ENCODE results near the gene TRIML1. TPM values are rescaled to one million over a fixed set of nuclear protein-coding genes. Genes with fewer than 3 reads are reported as not detected.

TRIML1 gene
- total and polyA plus RNA-seq, 9 of the 15 experiments (the other 6 are each of a cell fraction or from before 2014, with no cell fraction given) = 0.10 TPM; not detected in 8

DNA sequence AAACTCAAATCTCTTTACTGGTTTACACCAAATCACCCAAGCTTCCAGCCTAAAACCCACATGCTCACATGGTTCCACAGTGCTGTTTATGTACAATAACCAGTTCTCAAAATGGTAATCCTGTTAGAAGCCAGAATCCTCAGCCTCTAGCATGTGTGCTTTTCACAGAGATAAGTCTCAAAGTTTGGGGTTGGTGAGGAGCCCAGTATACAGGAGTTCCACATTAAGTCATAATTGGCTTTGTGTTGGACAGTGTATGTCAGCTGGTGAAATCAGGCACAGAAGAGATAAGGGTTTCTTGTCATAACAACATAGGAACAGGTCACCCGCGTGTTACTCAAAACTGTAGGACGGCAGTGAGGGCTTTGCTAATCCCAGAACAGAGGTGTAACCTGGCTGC is at the start of gene TRIML1 (continued):
- TF ChIP-seq CEBPB (tag; IDR thresholded peaks at IDR 0.05) (no peak), BCOR (IDR thresholded peaks at IDR 0.05) (no peak), SNRNP70 (optimal IDR thresholded peaks at IDR 0.05; ENCODE audit: low read depth, low read length) (no peak), ZNF57 (CRISPR knock-in tag; IDR thresholded peaks at IDR 0.05) (no peak)

- FAIRE-seq (no peak), ATAC-seq (no peak), DNase-seq (ENCODE audit: extremely low read depth in 1 of 4, low spot score in 3 of 4) (no peak)
- Histone ChIP-seq H3K4me1 (replicated peaks in 1 of 2; ENCODE audit: control insufficient read depth in 2 of 2, insufficient read depth in 2 of 2, low read length in 2 of 2) (no peaks in the 10 kb centered on the region), H2AFZ (ENCODE audit: low read depth, low read length) (no peak overlapping the region), H3K9me3 (replicated peaks; ENCODE audit: control insufficient read depth, insufficient read depth, low read depth, low read length) (no peaks in the 10 kb centered on the region), H3K9me1 (ENCODE audit: control insufficient read depth, insufficient read depth, low read length) (no peaks in the 10 kb centered on the region), H3K4me3 (no peak overlapping the region), H3K36me3 (ENCODE audit: control insufficient read depth, insufficient read depth, low read length) (no peaks in the 10 kb centered on the region), H3K79me2 (ENCODE audit: control insufficient read depth, insufficient read depth, low read length) (no peaks in the 10 kb centered on the region), H4K20me1 (replicated peaks; ENCODE audit: control insufficient read depth, insufficient read depth, low read length) (no peaks in the 10 kb centered on the region), H3K27me3 (ENCODE audit: control insufficient read depth in 2 of 2, insufficient read depth in 2 of 2, low read length in 2 of 2) (peaks cover 0 to 4% of the 10 kb centered on the region in 2 experiments; a peak in 1 of 5 replicates), H3K27ac (ENCODE audit: extremely low read depth, low read depth, low read length) (no peak overlapping the region), H3K4me2 (ENCODE audit: insufficient read depth, low read length) (no peak overlapping the region), H3K9ac (ENCODE audit: insufficient read depth in 1 of 2, low read depth in 2 of 2, low read length in 2 of 2) (no peak overlapping the region)
- CTCF ChIA-PET (ENCODE audit: low intra/inter-chr PET ratio) = no interaction called here
- POLR2A ChIA-PET = interaction anchor here (0.5 kb wide), 1 partner anchor 116 kb away, joined by 3 read pairs; no protein-coding TSS in a partner anchor
- 0% methylated on average over 3 of the region's 3 CpGs for WGBS (ENCODE audit: insufficient coverage, low coverage, missing lambda C conversion rate)
- in situ Hi-C loops (cut with MboI) = no loop called here
- no TSS peak for BruUV-seq (replicated peaks)
- intact Hi-C loops (cut with micrococcal nuclease) = no loop called here
- TF ChIP-seq ZNF699 (CRISPR knock-in tag; IDR thresholded peaks at IDR 0.05; ENCODE audit: insufficient replicate concordance) (no peak), FOXK2 (conservative IDR thresholded peaks at IDR 0.05 in 1 of 2, IDR thresholded peaks at IDR 0.05 in 1 of 2; ENCODE audit: low read depth in 2 of 2) (no peak), HCFC1 (IDR thresholded peaks at IDR 0.05; ENCODE audit: low read depth, low read length) (no peak), ZFP91 (CRISPR knock-in tag; IDR thresholded peaks at IDR 0.05) (no peak), CREM (IDR thresholded peaks at IDR 0.05; ENCODE audit: low read depth) (no peak), ZFP30 (CRISPR knock-in tag; IDR thresholded peaks at IDR 0.05; ENCODE audit: borderline replicate concordance) (no peak), TCF3 (CRISPR knock-in tag; IDR thresholded peaks at IDR 0.05) (no peak)
- TF ChIP-seq, protein P1, sequence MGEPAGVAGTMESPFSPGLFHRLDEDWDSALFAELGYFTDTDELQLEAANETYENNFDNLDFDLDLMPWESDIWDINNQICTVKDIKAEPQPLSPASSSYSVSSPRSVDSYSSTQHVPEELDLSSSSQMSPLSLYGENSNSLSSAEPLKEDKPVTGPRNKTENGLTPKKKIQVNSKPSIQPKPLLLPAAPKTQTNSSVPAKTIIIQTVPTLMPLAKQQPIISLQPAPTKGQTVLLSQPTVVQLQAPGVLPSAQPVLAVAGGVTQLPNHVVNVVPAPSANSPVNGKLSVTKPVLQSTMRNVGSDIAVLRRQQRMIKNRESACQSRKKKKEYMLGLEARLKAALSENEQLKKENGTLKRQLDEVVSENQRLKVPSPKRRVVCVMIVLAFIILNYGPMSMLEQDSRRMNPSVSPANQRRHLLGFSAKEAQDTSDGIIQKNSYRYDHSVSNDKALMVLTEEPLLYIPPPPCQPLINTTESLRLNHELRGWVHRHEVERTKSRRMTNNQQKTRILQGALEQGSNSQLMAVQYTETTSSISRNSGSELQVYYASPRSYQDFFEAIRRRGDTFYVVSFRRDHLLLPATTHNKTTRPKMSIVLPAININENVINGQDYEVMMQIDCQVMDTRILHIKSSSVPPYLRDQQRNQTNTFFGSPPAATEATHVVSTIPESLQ (CRISPR knock-in tag; IDR thresholded peaks at IDR 0.05) = no peak
- TF ChIP-seq, protein P2, sequence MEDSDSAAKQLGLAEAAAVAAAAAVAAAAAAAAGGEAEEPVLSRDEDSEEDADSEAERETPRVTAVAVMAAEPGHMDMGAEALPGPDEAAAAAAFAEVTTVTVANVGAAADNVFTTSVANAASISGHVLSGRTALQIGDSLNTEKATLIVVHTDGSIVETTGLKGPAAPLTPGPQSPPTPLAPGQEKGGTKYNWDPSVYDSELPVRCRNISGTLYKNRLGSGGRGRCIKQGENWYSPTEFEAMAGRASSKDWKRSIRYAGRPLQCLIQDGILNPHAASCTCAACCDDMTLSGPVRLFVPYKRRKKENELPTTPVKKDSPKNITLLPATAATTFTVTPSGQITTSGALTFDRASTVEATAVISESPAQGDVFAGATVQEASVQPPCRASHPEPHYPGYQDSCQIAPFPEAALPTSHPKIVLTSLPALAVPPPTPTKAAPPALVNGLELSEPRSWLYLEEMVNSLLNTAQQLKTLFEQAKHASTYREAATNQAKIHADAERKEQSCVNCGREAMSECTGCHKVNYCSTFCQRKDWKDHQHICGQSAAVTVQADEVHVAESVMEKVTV (CRISPR knock-in tag; IDR thresholded peaks at IDR 0.05) = no peak
- TF ChIP-seq, protein P3, sequence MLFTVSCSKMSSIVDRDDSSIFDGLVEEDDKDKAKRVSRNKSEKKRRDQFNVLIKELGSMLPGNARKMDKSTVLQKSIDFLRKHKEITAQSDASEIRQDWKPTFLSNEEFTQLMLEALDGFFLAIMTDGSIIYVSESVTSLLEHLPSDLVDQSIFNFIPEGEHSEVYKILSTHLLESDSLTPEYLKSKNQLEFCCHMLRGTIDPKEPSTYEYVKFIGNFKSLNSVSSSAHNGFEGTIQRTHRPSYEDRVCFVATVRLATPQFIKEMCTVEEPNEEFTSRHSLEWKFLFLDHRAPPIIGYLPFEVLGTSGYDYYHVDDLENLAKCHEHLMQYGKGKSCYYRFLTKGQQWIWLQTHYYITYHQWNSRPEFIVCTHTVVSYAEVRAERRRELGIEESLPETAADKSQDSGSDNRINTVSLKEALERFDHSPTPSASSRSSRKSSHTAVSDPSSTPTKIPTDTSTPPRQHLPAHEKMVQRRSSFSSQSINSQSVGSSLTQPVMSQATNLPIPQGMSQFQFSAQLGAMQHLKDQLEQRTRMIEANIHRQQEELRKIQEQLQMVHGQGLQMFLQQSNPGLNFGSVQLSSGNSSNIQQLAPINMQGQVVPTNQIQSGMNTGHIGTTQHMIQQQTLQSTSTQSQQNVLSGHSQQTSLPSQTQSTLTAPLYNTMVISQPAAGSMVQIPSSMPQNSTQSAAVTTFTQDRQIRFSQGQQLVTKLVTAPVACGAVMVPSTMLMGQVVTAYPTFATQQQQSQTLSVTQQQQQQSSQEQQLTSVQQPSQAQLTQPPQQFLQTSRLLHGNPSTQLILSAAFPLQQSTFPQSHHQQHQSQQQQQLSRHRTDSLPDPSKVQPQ (CRISPR knock-in tag; IDR thresholded peaks at IDR 0.05; ENCODE audit: borderline replicate concordance) = no peak
Observed at GRCh38 chr4:188092824-188093223, 46.4 kb upstream of the TRIML1 start.
